C4-2B (cell line): Measurements from ENCODE around the gene IGSF9.

Source experiments
- H3K27ac ChIP-seq: fragments of 450-650 bp; 2 replicates; pipeline ENCODE4 v1.5.1; 2017
- CTCF ChIP-seq: fragments of 450-650 bp; conservative IDR thresholded peaks from 2 replicates; pipeline ENCODE4 v1.5.1; 2017; ENCODE audit warnings: mild to moderate bottlenecking
- ZFX ChIP-seq: fragments of 450-650 bp; IDR thresholded peaks from 2 replicates; pipeline ENCODE4 v1.6.1; 2017

The IGSF9 gene

DNA sequence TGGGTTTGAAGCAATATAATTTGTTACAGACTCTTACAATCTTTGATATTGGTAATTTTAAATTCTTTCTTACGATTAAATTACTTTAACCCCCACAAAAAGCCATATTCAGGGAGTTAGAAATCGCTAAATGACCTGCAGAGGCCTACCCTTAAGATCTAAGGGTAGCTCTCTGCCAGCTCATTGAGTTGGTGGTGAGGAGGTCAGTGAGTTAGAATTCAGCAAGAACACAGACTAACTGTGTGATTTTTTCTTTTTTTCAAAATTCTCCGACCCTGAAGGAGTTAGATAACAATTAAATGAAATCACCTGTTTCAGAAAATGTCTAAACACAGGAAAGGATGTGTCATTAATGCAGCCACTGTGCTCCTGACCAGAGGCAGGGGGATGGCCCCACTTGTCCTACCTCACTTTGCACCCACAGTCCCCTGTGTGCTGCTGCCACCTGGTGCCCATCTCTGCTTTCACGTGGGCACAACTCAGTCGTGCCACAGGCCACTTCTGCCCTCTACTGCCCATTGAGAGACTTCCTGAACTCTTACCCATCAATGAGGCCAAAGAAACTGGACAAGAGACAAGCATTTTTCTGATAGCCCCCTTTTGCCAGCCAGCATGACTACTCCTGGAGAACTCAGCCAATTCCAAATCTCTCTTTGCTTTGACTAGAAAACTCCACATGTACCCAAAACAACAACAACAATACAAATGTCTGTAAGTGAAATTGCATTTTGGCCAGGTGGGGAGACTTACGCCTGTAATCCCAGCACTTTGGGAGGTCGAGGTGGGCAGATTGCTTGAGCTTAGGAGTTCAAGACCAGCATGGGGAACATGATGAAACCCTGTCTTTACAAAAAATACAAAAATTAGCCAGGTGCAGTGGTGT, 53.9 kb downstream of the IGSF9 start:
- TF ChIP-seq CTCF (peak; percentile 100), ZFX (no peak)
- H3K27ac ChIP-seq: no peak overlapping the region

GRCh38 chr1:159890390-159890789, 55.0 kb downstream of the IGSF9 start:
- TF ChIP-seq ZFX (no peak), CTCF (no peak)

GRCh38 chr1:159889821-159890252, 55.6 kb downstream of the IGSF9 start:
- no peak overlapping the region for H3K27ac ChIP-seq
- no peak for TF ChIP-seq ZFX
- TF ChIP-seq CTCF: no peak

More at GRCh38 chr1:159890390-159890789, 55.0 kb downstream of the IGSF9 start:
- H3K27ac ChIP-seq: no peak overlapping the region

DNA sequence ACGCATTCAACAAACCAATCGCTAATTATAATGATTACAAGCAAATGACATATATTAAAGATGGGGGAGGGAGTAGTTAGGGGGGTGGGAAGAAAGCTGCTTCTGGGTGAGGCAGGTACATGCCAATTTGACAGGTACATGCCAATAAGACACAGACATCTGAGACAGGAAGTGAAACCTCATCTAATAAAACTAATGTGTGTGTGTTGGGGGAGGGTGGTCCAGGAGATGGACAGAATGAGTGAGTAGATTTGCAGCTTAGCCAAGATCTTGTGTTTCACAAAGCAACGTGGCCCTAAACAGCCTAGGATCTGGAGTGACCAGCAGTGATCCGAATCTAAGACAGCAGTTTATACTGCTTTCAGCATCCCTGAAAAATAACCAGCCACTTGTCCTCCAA, 56.2 kb downstream of the IGSF9 start:
- no peak for TF ChIP-seq CTCF
- no peak for TF ChIP-seq ZFX
- no peak overlapping the region for H3K27ac ChIP-seq

- no peak overlapping the region for H3K27ac ChIP-seq
- TF ChIP-seq ZFX (no peak), CTCF (no peak)
Measured at GRCh38 chr1:159884296-159884695, 61.1 kb downstream of the IGSF9 start.

DNA sequence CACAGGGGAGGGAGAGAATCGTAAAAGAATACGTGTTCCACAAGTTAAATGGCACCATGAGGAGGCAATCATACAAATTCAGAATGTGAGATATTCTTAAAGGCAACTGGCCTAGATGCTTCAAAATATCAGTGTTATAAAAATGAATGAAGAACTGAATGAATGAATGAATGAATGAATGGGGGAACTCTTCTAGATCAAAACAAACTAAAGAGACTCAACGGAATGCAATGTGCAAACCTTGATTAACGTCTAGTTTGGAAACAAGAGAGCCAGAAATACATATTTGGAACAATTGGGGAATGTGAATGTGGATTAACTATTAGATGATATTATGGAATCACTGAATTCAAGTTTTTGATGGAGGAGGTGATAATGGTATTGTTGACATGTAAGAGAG, 62.3 kb downstream of the IGSF9 start:
- TF ChIP-seq ZFX (no peak), CTCF (no peak)
- no peak overlapping the region for H3K27ac ChIP-seq

GRCh38 chr1:159882527-159882862, 62.9 kb downstream of the IGSF9 start:
- no peak for TF ChIP-seq CTCF
- TF ChIP-seq ZFX: no peak
- H3K27ac ChIP-seq: no peak overlapping the region
